Measurements from ENCODE around the gene TEKT5.
"Not testable (repeated sequence)": the region's sequence is repeated elsewhere in the genome, so short reads cannot be mapped to it uniquely, and the experiment has no call there.

TEKT5 gene

GRCh38 chr16:10629592-10629963 is 65.2 kb downstream of the TEKT5 start:
- DNase-seq = no peak

- no peak for DNase-seq
Observed at GRCh38 chr16:10625595-10626357, 69.0 kb downstream of the TEKT5 start.

GRCh38 chr16:10624527-10624926 is 70.2 kb downstream of the TEKT5 start:
- no peak for DNase-seq

- DNase-seq = no peak
Observed at GRCh38 chr16:10623059-10623458, 71.7 kb downstream of the TEKT5 start.

- no peak for DNase-seq
Observed at GRCh38 chr16:10622036-10622921, 72.5 kb downstream of the TEKT5 start.

GRCh38 chr16:10621216-10621949 is 73.3 kb downstream of the TEKT5 start:
- not testable (repeated sequence) for DNase-seq

GRCh38 chr16:10620120-10620519 is 74.6 kb downstream of the TEKT5 start:
- DNase-seq = no peak

- no peak for DNase-seq
Observed at GRCh38 chr16:10619271-10619849, 75.4 kb downstream of the TEKT5 start.

- DNase-seq = no peak
Observed at GRCh38 chr16:10618710-10619209, 76.0 kb downstream of the TEKT5 start.

- no peak for DNase-seq
Observed at GRCh38 chr16:10617662-10618420, 76.9 kb downstream of the TEKT5 start.

GRCh38 chr16:10616756-10617640 is 77.7 kb downstream of the TEKT5 start:
- no peak for DNase-seq

GRCh38 chr16:10616419-10616755 is 78.3 kb downstream of the TEKT5 start:
- DNase-seq = no peak

GRCh38 chr16:10614685-10615084 is 80.0 kb downstream of the TEKT5 start:
- no peak for DNase-seq

GRCh38 chr16:10613785-10614485 is 80.8 kb downstream of the TEKT5 start:
- no peak for DNase-seq

- no peak for DNase-seq
Observed at GRCh38 chr16:10612649-10613179, 82.0 kb downstream of the TEKT5 start.

GRCh38 chr16:10611825-10612342 is 82.8 kb downstream of the TEKT5 start:
- no peak for DNase-seq

GRCh38 chr16:10610499-10611184 is 84.1 kb downstream of the TEKT5 start:
- DNase-seq = no peak

GRCh38 chr16:10609402-10609774 is 85.3 kb downstream of the TEKT5 start:
- no peak for DNase-seq

- DNase-seq = no peak
Observed at GRCh38 chr16:10608687-10609401, 85.9 kb downstream of the TEKT5 start.

All from activated naive CD4-positive, alpha-beta T cell (primary cell).